KMS-11 (cell line): Measurements from ENCODE around the gene GLIS1.

Experiments used
- H2AFZ ChIP-seq: fragments of 200-600 bp; sonication (generic); 2 replicates; pipeline ENCODE4 v1.6.1; 2016; ENCODE audit warnings: antibody characterized with exemption, mixed run types, low read depth
- H3K27ac ChIP-seq: fragments of 200-600 bp; sonication (generic); 2 replicates; pipeline ENCODE4 v1.6.1; 2016; ENCODE audit warnings: mild to moderate bottlenecking, mixed run types
- H3K27me3 ChIP-seq: fragments of 200-600 bp; sonication (generic); 2 replicates; pipeline ENCODE4 v1.6.1; 2017; ENCODE audit warnings: mild to moderate bottlenecking, low read depth, mixed run types, moderate library complexity; ENCODE audit not compliant: insufficient read depth
- H3K36me3 ChIP-seq: fragments of 200-600 bp; sonication (generic); 2 replicates; pipeline ENCODE4 v1.6.1; 2017; ENCODE audit warnings: mild to moderate bottlenecking, mixed run types; ENCODE audit not compliant: insufficient read depth
- H3K4me1 ChIP-seq: fragments of 200-600 bp; sonication (generic); 2 replicates; pipeline ENCODE4 v1.6.1; 2016; ENCODE audit warnings: mild to moderate bottlenecking, low read depth, mixed run types; ENCODE audit not compliant: poor library complexity, severe bottlenecking
- H3K4me2 ChIP-seq: fragments of 200-600 bp; sonication (generic); 2 replicates; pipeline ENCODE4 v1.7.0; 2016; ENCODE audit warnings: mild to moderate bottlenecking, mixed run types
- H3K4me3 ChIP-seq: fragments of 200-600 bp; sonication (generic); IDR thresholded peaks from 2 replicates; pipeline ENCODE4 v1.6.1; 2017; ENCODE audit warnings: low read depth, low read length, mixed read lengths; ENCODE audit not compliant: insufficient read depth
- H3K79me2 ChIP-seq: fragments of 200-600 bp; sonication (generic); 2 replicates; pipeline ENCODE4 v1.6.1; 2016; ENCODE audit warnings: low read depth, mixed run types; ENCODE audit not compliant: insufficient read depth
- H3K9ac ChIP-seq: fragments of 200-600 bp; sonication (generic); 2 replicates; pipeline ENCODE4 v1.6.1; 2016; ENCODE audit warnings: mild to moderate bottlenecking, mixed run types
- H4K20me1 ChIP-seq: fragments of 200-600 bp; sonication (generic); 2 replicates; pipeline ENCODE4 v1.6.1; 2016; ENCODE audit warnings: mild to moderate bottlenecking, mixed run types; ENCODE audit not compliant: insufficient read depth
- CTCF ChIP-seq: fragments of 200-600 bp; sonication (generic); conservative IDR thresholded peaks from 2 replicates; pipeline ENCODE4 v1.6.1; 2017; ENCODE audit warnings: low read depth, mild to moderate bottlenecking, antibody characterized with exemption, low read length, moderate library complexity, mixed read lengths

GLIS1 gene

GRCh38 chr1:53691326-53691725 is 47.6 kb downstream of the GLIS1 start:
- Histone ChIP-seq H3K79me2 (no peaks in the 10 kb centered on the region), H3K4me2 (no peak overlapping the region), H3K27ac (no peak overlapping the region), H3K27me3 (no peaks in the 10 kb centered on the region), H3K4me3 (no peak overlapping the region), H3K4me1 (peaks cover 3% of the 10 kb centered on the region), H3K9ac (no peak overlapping the region), H3K36me3 (no peaks in the 10 kb centered on the region), H2AFZ (no peak overlapping the region), H4K20me1 (no peaks in the 10 kb centered on the region)
- no peak for TF ChIP-seq CTCF

GRCh38 chr1:53690411-53690810 is 48.6 kb downstream of the GLIS1 start:
- TF ChIP-seq CTCF: no peak

GRCh38 chr1:53689736-53690326 is 49.1 kb downstream of the GLIS1 start:
- Histone ChIP-seq H3K79me2 (no peaks in the 10 kb centered on the region), H2AFZ (no peak overlapping the region), H3K4me3 (no peak overlapping the region), H4K20me1 (no peaks in the 10 kb centered on the region), H3K9ac (no peak overlapping the region), H3K4me2 (no peak overlapping the region), H3K4me1 (peaks cover 3% of the 10 kb centered on the region), H3K27me3 (no peaks in the 10 kb centered on the region), H3K36me3 (no peaks in the 10 kb centered on the region), H3K27ac (no peak overlapping the region)
- no peak for TF ChIP-seq CTCF

More at GRCh38 chr1:53690411-53690810, 48.6 kb downstream of the GLIS1 start:
- H4K20me1 ChIP-seq: no peaks in the 10 kb centered on the region
- H3K4me3 ChIP-seq: no peak overlapping the region
- no peak overlapping the region for H3K9ac ChIP-seq
- H3K27me3 ChIP-seq: no peaks in the 10 kb centered on the region
- H3K4me1 ChIP-seq: peaks cover 3% of the 10 kb centered on the region
- no peak overlapping the region for H2AFZ ChIP-seq
- no peaks in the 10 kb centered on the region for H3K79me2 ChIP-seq
- no peaks in the 10 kb centered on the region for H3K36me3 ChIP-seq
- no peak overlapping the region for H3K4me2 ChIP-seq
- H3K27ac ChIP-seq: no peak overlapping the region

- Histone ChIP-seq H3K4me1 (peaks cover 3% of the 10 kb centered on the region), H3K9ac (no peak overlapping the region), H2AFZ (no peak overlapping the region), H4K20me1 (no peaks in the 10 kb centered on the region), H3K36me3 (no peaks in the 10 kb centered on the region), H3K4me3 (no peak overlapping the region), H3K4me2 (no peak overlapping the region), H3K27ac (no peak overlapping the region), H3K27me3 (no peaks in the 10 kb centered on the region), H3K79me2 (no peaks in the 10 kb centered on the region)
- no peak for TF ChIP-seq CTCF
Measured at GRCh38 chr1:53689223-53689622, 49.7 kb downstream of the GLIS1 start.
